ENCODE measurements around the gene BEX1. TPM values are rescaled to one million over a fixed set of nuclear protein-coding genes. Genes with fewer than 3 reads are reported as not detected.

Gene BEX1
- total and polyA plus RNA-seq, 9 of the 15 experiments (the other 6 are each of a cell fraction or from before 2014, with no cell fraction given): not detected

- no peak for TF ChIP-seq XRCC4 (IDR thresholded peaks at IDR 0.05; ENCODE audit: extremely low read depth, insufficient read depth, insufficient read length)
- no peak for TF ChIP-seq ZBTB40 (IDR thresholded peaks at IDR 0.05)
- TF ChIP-seq ZBTB40 (CRISPR knock-in tag; IDR thresholded peaks at IDR 0.05): no peak
These were observed 36.5 kb upstream of the BEX1 start (continued) for GRCh38 chrX:103100484-103100883.
